Panc1 (cell line): ENCODE measurements around the gene FAM20A. TPM values are rescaled to one million over a fixed set of nuclear protein-coding genes. Genes with fewer than 3 reads are reported as not detected.

Source experiments
- ATAC-seq: fragments of 200-7000 bp; cut with Tn5 transposase; 2 replicates; pipeline ENCODE4 v1.9.1; 2020; ENCODE audit warnings: mild to moderate bottlenecking, moderate library complexity
- BruUV-seq: library from RNA; stranded (reverse); fragments of 400-500 nt; replicated peaks from 2 replicates; lab custom pipeline; 2021; lab: Mats Ljungman, UMichigan
- CTCF ChIA-PET: fragments of 300-600 bp; sonication (Branson Sonifier 250); formaldehyde crosslinking; loops from one replicate; lab custom pipeline; 2022; ENCODE audit warnings: antibody characterized with exemption; lab: Charles Lee
- POLR2A ChIA-PET: fragments of 300-600 bp; sonication (Branson Sonifier 250); formaldehyde crosslinking; loops from one replicate; lab custom pipeline; 2022; ENCODE audit warnings: antibody characterized with exemption; lab: Charles Lee
- DNase-seq: peaks from one replicate; pipeline ENCODE4 v3.0.0-alpha.2; 2010; ENCODE audit warnings: low read depth, low spot score
- H3K27ac ChIP-seq: 2 replicates; pipeline ENCODE4 v1.5.1; 2011; ENCODE audit warnings: mild to moderate bottlenecking, low read length, inconsistent platforms
- H3K27me3 ChIP-seq: fragments of 200-500 bp; sonication (Bioruptor generic); 2 replicates; pipeline ENCODE4 v1.6.0; 2014; ENCODE audit warnings: low read length, inconsistent platforms; ENCODE audit not compliant: control insufficient read depth, insufficient read depth
- H3K36me3 ChIP-seq: fragments of 200-500 bp; sonication (Bioruptor generic); 2 replicates; pipeline ENCODE4 v1.5.1; 2014; ENCODE audit warnings: inconsistent platforms, mild to moderate bottlenecking, low read length, moderate library complexity; ENCODE audit not compliant: control insufficient read depth, insufficient read depth
- H3K4me1 ChIP-seq: 2 replicates; pipeline ENCODE4 v1.5.1; 2011; ENCODE audit warnings: inconsistent platforms, mild to moderate bottlenecking, low read length, moderate library complexity; ENCODE audit not compliant: control insufficient read depth, insufficient read depth
- H3K4me3 ChIP-seq, 2 experiments: 2 replicates each; pipeline ENCODE4 v1.5.1; 2011 to 2012; ENCODE audit warnings: low read depth in 2 of 2, low read length in 2 of 2, mild to moderate bottlenecking in 2 of 2, inconsistent platforms in 1 of 2, moderate library complexity in 1 of 2
- H3K9me3 ChIP-seq: fragments of 200-500 bp; sonication (Bioruptor generic); 2 replicates; pipeline ENCODE4 v1.5.1; 2014; ENCODE audit warnings: low read depth, mild to moderate bottlenecking, inconsistent platforms, low read length, moderate library complexity; ENCODE audit not compliant: control insufficient read depth, insufficient read depth
- CTCF ChIP-seq: fragments of 450-650 bp; IDR thresholded peaks from 2 replicates; pipeline ENCODE4 v1.5.1; 2017; ENCODE audit warnings: mild to moderate bottlenecking
- POLR2AphosphoS5 ChIP-seq: IDR thresholded peaks from 2 replicates; pipeline ENCODE4 v1.6.1; 2012; ENCODE audit warnings: mild to moderate bottlenecking, low read depth, low read length, moderate library complexity
- REST ChIP-seq, 2 experiments: IDR thresholded peaks; 2 replicates each; pipeline ENCODE4 v1.6.1; 2011 to 2012; ENCODE audit warnings: low read depth in 2 of 2, control low read depth in 1 of 2, low read length in 1 of 2, mild to moderate bottlenecking in 1 of 2, moderate library complexity in 1 of 2; ENCODE audit not compliant: insufficient read depth in 1 of 2
- SIN3A ChIP-seq: IDR thresholded peaks from 2 replicates; pipeline ENCODE4 v1.6.1; 2012; ENCODE audit warnings: low read depth, mild to moderate bottlenecking, low read length, moderate library complexity, borderline replicate concordance; ENCODE audit not compliant: insufficient read depth
- TCF7L2 ChIP-seq: IDR thresholded peaks from 2 replicates; pipeline ENCODE4 v1.6.1; 2011; ENCODE audit warnings: mild to moderate bottlenecking, low read depth, low read length, inconsistent platforms
- in situ Hi-C: cut with HindIII; loops from 2 replicates; pipeline ENCODE4 v1.10.0; 2016; ENCODE audit warnings: low sequenced_read_pairs, low pct_unique_long_range_greater_than_20kb
- intact Hi-C: fragments of 100-400 bp; cut with micrococcal nuclease; formaldehyde crosslinking; loops from one replicate; pipeline ENCODE4 v1.10.0; 2022; ENCODE audit not compliant: unreplicated experiment
- total RNA-seq: library from RNA; stranded (reverse); gene quantifications from one replicate; pipeline ENCODE4 v1.2.1, GENCODE V29; 2021; ENCODE audit not compliant: unreplicated experiment

Gene FAM20A
- total RNA-seq, 1 experiment from 2014 or later: 0.44 TPM

- no TSS peak for BruUV-seq
- Histone ChIP-seq H3K27me3 (no peaks in the 10 kb centered on the region), H3K9me3 (peaks cover 3% of the 10 kb centered on the region; the same call in 1 of the 2 replicates), H3K4me3 (no peak overlapping the region), H3K4me1 (no peaks in the 10 kb centered on the region), H3K36me3 (no peaks in the 10 kb centered on the region), H3K27ac (no peak overlapping the region)
- peak; percentile 7 for DNase-seq
- no peak for ATAC-seq
- intact Hi-C loops (no loop called here), in situ Hi-C loops (no loop called here)
- TF ChIP-seq CTCF (peak; percentile 68), SIN3A (no peak), POLR2AphosphoS5 (no peak)
- ChIA-PET POLR2A (interaction anchor here (0.6 kb wide), 1 partner anchor 13 kb away, joined by 8 read pairs; no protein-coding TSS in a partner anchor), CTCF (interaction anchor here (0.5 to 0.6 kb wide), 2 partner anchors 113 to 132 kb away, joined by 4 to 5 read pairs; no protein-coding TSS in a partner anchor)
These were observed 12.7 kb upstream of the FAM20A start for GRCh38 chr17:68613739-68614298.

GRCh38 chr17:68612923-68613292 lies 11.7 kb upstream of the FAM20A start:
- DNase-seq (no peak), ATAC-seq (no peak)
- H3K27me3 ChIP-seq: no peaks in the 10 kb centered on the region
- no peaks in the 10 kb centered on the region for H3K4me1 ChIP-seq
- no peak overlapping the region for H3K4me3 ChIP-seq
- no peak overlapping the region for H3K27ac ChIP-seq
- no peaks in the 10 kb centered on the region for H3K36me3 ChIP-seq
- H3K9me3 ChIP-seq: peaks cover 8% of the 10 kb centered on the region; the same call in 1 of the 2 replicates
- no TSS peak for BruUV-seq
- intact Hi-C loops (no loop called here), in situ Hi-C loops (no loop called here)
- ChIA-PET CTCF (interaction anchor here (0.5 kb wide), 1 partner anchor 114 kb away, joined by 5 read pairs; no protein-coding TSS in a partner anchor), POLR2A (no interaction called here)
- TF ChIP-seq SIN3A (no peak), TCF7L2 (no peak), POLR2AphosphoS5 (no peak), REST (IDR thresholded peaks at IDR 0.05; ENCODE audit: insufficient read depth in 1 of 2, low read depth in 2 of 2, low read length in 1 of 2) (no peak), CTCF (no peak)
